H1 (cell line): ENCODE measurements around the gene AGAP1. TPM values are rescaled to one million over a fixed set of nuclear protein-coding genes. Genes with fewer than 3 reads are reported as not detected.

Experiments
- EP300 ChIP-seq, 2 experiments: IDR thresholded peaks; 1 replicate in 1 of 2; 2 replicates in 1 of 2; pipeline ENCODE4 v1.6.1; 2011 to 2012; ENCODE audit warnings: low read depth in 2 of 2, low read length in 2 of 2, mild to moderate bottlenecking in 2 of 2, borderline replicate concordance in 1 of 2, inconsistent platforms in 1 of 2, moderate library complexity in 1 of 2
- MAFK ChIP-seq: IDR thresholded peaks from 2 replicates; pipeline ENCODE4 v1.6.1; 2012; ENCODE audit warnings: low read depth, mild to moderate bottlenecking, improper control_type of control experiment, low read length
- POLR2A ChIP-seq, 2 experiments: IDR thresholded peaks; 1 replicate in 1 of 2; 2 replicates in 1 of 2; pipeline ENCODE4 v1.6.1; 2011; ENCODE audit warnings: low read depth in 2 of 2, low read length in 2 of 2, mild to moderate bottlenecking in 2 of 2; ENCODE audit errors: control extremely low read depth in 1 of 2
- POLR2AphosphoS5 ChIP-seq: IDR thresholded peaks from 2 replicates; pipeline ENCODE4 v1.6.1; 2011; ENCODE audit warnings: low read depth, low read length
- SIRT6 ChIP-seq: IDR thresholded peaks from one replicate; pipeline ENCODE4 v1.7.1; 2012; ENCODE audit warnings: low read length, inconsistent platforms
- ZNF274 ChIP-seq: IDR thresholded peaks from 2 replicates; pipeline ENCODE4 v1.7.0; 2012; ENCODE audit warnings: low read length, borderline replicate concordance; ENCODE audit errors: extremely low read depth
- polyA plus RNA-seq, 7 experiments: library from polyadenylated mRNA; depleted of rRNA in 3 of 7; stranded (reverse) in 5 of 7; unstranded in 2 of 7; fragments of >200 nt in 5 of 7; fragments of 200-250 nt in 2 of 7; gene quantifications; 1 replicate in 5 of 7; 2 replicates in 1 of 7; 4 replicates in 1 of 7; pipeline versions ENCODE4 v1.2.1 to v1.2.3, GENCODE V29; 2011 to 2013; ENCODE audit warnings: missing spikeins in 2 of 7, mixed read lengths in 2 of 7
- total RNA-seq: library from RNA; stranded (reverse); fragmentation: NEBNext Ultra II Directional; extraction: Animal tissue kit (Norgen Biotek cat#: 25700); gene quantifications from 2 replicates; pipeline ENCODE4 v1.2.1, GENCODE V29; 2021
- TF ChIP-seq, protein P1 (sequence below): IDR thresholded peaks from 2 replicates; pipeline ENCODE4 v1.6.1; 2011; ENCODE audit warnings: low read length, improper control_type of control experiment

AGAP1 gene
- total and polyA plus RNA-seq, 2 of the 8 experiments (the other 6 are each of a cell fraction or from before 2014, with no cell fraction given) = 18.1 to 39.4 TPM

GRCh38 chr2:235705296-235705695, 211.5 kb downstream of the AGAP1 start (continued):
- TF ChIP-seq, protein P1, sequence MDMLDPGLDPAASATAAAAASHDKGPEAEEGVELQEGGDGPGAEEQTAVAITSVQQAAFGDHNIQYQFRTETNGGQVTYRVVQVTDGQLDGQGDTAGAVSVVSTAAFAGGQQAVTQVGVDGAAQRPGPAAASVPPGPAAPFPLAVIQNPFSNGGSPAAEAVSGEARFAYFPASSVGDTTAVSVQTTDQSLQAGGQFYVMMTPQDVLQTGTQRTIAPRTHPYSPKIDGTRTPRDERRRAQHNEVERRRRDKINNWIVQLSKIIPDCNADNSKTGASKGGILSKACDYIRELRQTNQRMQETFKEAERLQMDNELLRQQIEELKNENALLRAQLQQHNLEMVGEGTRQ = no peak
- TF ChIP-seq EP300 (IDR thresholded peaks at IDR 0.05; ENCODE audit: borderline replicate concordance in 1 of 2, low read depth in 2 of 2, low read length in 2 of 2) (no peak), POLR2AphosphoS5 (no peak), MAFK (no peak), ZNF274 (no peak), SIRT6 (no peak), POLR2A (IDR thresholded peaks at IDR 0.05; ENCODE audit: control extremely low read depth in 1 of 2, low read depth in 2 of 2, low read length in 2 of 2) (no peak)
